AG04450 (cell line): Measurements from ENCODE around the gene LRRFIP2. TPM values are rescaled to one million over a fixed set of nuclear protein-coding genes. Genes with fewer than 3 reads are reported as not detected.

Experiments used
- CTCF ChIA-PET: fragments of 300-600, 350-600 bp; formaldehyde crosslinking; extraction: SDS; loops from one replicate; lab custom pipeline; 2022; ENCODE audit warnings: antibody characterized with exemption, inconsistent platforms; lab: Charles Lee
- POLR2A ChIA-PET: fragments of 350-600 bp; formaldehyde crosslinking; extraction: SDS; loops from one replicate; lab custom pipeline; 2021; ENCODE audit warnings: antibody characterized with exemption, inconsistent platforms; lab: Yijun Ruan, JAX
- DNase-seq: peaks from one replicate; pipeline ENCODE4 v3.0.0-alpha.2; 2011; ENCODE audit warnings: low read depth, low spot score
- H3K27ac ChIP-seq: one replicate; pipeline ENCODE4 v1.5.1; 2012; ENCODE audit warnings: low read depth, low read length, control low read depth
- H3K27me3 ChIP-seq: one replicate; pipeline ENCODE4 v1.6.0; 2012; ENCODE audit warnings: low read length; ENCODE audit not compliant: control insufficient read depth, insufficient read depth
- H3K4me3 ChIP-seq: 2 replicates; pipeline ENCODE4 v1.5.1; 2011; ENCODE audit warnings: mild to moderate bottlenecking, low read depth, low read length, control low read depth
- H3K9me3 ChIP-seq: 2 replicates; pipeline ENCODE4 v1.5.1; 2012; ENCODE audit warnings: low read length; ENCODE audit not compliant: control insufficient read depth, insufficient read depth
- CTCF ChIP-seq: IDR thresholded peaks from 2 replicates; pipeline ENCODE4 v1.5.1; 2011; ENCODE audit warnings: low read depth, low read length, control low read depth, inconsistent platforms
- polyA plus RNA-seq: library from polyadenylated mRNA; depleted of rRNA; stranded (reverse); fragments of >200 nt; gene quantifications from 2 replicates; pipeline ENCODE4 v1.2.3, GENCODE V29; 2011

LRRFIP2 gene
- polyA plus RNA-seq, 1 experiment = 52.7 TPM

- Histone ChIP-seq H3K27me3 (no peaks in the 10 kb centered on the region), H3K9me3 (no peaks in the 10 kb centered on the region), H3K27ac (no peak overlapping the region), H3K4me3 (no peak overlapping the region)
- DNase-seq = no peak
- TF ChIP-seq CTCF = no peak
- ChIA-PET CTCF (no interaction called here), POLR2A (no interaction called here)
Measured at GRCh38 chr3:37136067-37136466, 38.3 kb downstream of the LRRFIP2 start.

- no peak for TF ChIP-seq CTCF
Measured at GRCh38 chr3:37135561-37135960, 38.8 kb downstream of the LRRFIP2 start.

GRCh38 chr3:37132334-37132733 lies 42.0 kb downstream of the LRRFIP2 start:
- Histone ChIP-seq H3K9me3 (no peaks in the 10 kb centered on the region), H3K27ac (no peak overlapping the region), H3K27me3 (no peaks in the 10 kb centered on the region), H3K4me3 (no peak overlapping the region)
- no peak for DNase-seq
- ChIA-PET POLR2A (no interaction called here), CTCF (interaction anchor here (1.2 kb wide), 1 partner anchor 108 kb away, joined by 3 read pairs; no protein-coding TSS in a partner anchor)
- TF ChIP-seq CTCF = no peak

More at GRCh38 chr3:37135561-37135960, 38.8 kb downstream of the LRRFIP2 start:
- no peaks in the 10 kb centered on the region for H3K27me3 ChIP-seq
- DNase-seq = no peak
- no peak overlapping the region for H3K4me3 ChIP-seq
- no peak overlapping the region for H3K27ac ChIP-seq
- ChIA-PET CTCF (no interaction called here), POLR2A (no interaction called here)
- no peaks in the 10 kb centered on the region for H3K9me3 ChIP-seq

GRCh38 chr3:37131860-37132144 lies 42.6 kb downstream of the LRRFIP2 start:
- CTCF ChIA-PET = interaction anchor here (1.2 kb wide), 1 partner anchor 107 kb away, joined by 3 read pairs; no protein-coding TSS in a partner anchor
- no peak for DNase-seq
- Histone ChIP-seq H3K9me3 (no peaks in the 10 kb centered on the region), H3K27me3 (no peaks in the 10 kb centered on the region), H3K4me3 (no peak overlapping the region), H3K27ac (no peak overlapping the region)
- POLR2A ChIA-PET = no interaction called here
- no peak for TF ChIP-seq CTCF

- no peak for TF ChIP-seq CTCF
- Histone ChIP-seq H3K27ac (no peak overlapping the region), H3K4me3 (no peak overlapping the region), H3K9me3 (no peaks in the 10 kb centered on the region), H3K27me3 (no peaks in the 10 kb centered on the region)
- no peak for DNase-seq
- POLR2A ChIA-PET = no interaction called here
- CTCF ChIA-PET = interaction anchor here (1.2 kb wide), 1 partner anchor 107 kb away, joined by 3 read pairs; no protein-coding TSS in a partner anchor
Measured at GRCh38 chr3:37130984-37131859, 43.2 kb downstream of the LRRFIP2 start.
